GM12874 (cell line): ENCODE results near the gene SYT8.

Source experiments
- CTCF ChIP-seq: IDR thresholded peaks from 2 replicates; pipeline ENCODE4 v1.5.1; 2011; ENCODE audit warnings: low read depth, mild to moderate bottlenecking, control low read depth, low read length, moderate library complexity; ENCODE audit not compliant: insufficient read depth

SYT8 gene

GRCh38 chr11:1884303-1884700 is 49.5 kb downstream of the SYT8 start:
- TF ChIP-seq CTCF: no peak
